Esophagus mucosa (tissue), 1 donor: ENCODE measurements around the gene GLI2. TPM values are rescaled to one million over a fixed set of nuclear protein-coding genes. Genes with fewer than 3 reads are reported as not detected.

ENCODE experiments used
- ATAC-seq: fragments of 200-7000 bp; cut with Tn5 transposase; one replicate; pipeline ENCODE4 v1.9.1; 2020
- total RNA-seq: library from RNA; stranded (reverse); gene quantifications from one replicate; pipeline ENCODE4 v1.2.4, GENCODE V29; 2023
- donor health status: DM: yes; HTN: yes; CAD: no.

The GLI2 gene
- total RNA-seq, 1 donor from 2014 or later: 0.72 TPM

- no peak for ATAC-seq
Measured at GRCh38 chr2:120715353-120715752, 20.3 kb upstream of the GLI2 start.

DNA sequence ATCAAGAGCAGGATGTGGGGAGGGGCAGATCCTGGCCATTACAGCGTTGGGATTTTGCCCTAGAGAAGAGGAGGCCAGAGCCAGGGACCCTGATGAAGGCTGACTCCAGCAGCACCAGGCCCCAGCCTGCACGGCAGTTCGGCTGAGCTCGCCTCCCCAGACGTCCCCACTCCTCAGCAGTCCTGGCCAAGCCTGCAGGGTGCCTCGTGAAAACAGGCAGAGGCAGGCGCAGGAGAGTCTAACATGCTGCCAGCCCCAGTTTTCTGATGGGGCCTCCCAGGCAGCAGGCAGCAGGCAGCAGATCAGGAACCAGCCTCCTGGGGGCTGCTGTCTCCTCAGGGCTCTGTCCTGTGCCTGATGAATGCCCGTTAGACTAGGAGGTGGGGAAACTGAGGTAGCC is 19.7 kb upstream of the GLI2 start:
- peak; percentile 57 for ATAC-seq

- no peak for ATAC-seq
Measured at GRCh38 chr2:120716641-120717585, 18.8 kb upstream of the GLI2 start.

DNA sequence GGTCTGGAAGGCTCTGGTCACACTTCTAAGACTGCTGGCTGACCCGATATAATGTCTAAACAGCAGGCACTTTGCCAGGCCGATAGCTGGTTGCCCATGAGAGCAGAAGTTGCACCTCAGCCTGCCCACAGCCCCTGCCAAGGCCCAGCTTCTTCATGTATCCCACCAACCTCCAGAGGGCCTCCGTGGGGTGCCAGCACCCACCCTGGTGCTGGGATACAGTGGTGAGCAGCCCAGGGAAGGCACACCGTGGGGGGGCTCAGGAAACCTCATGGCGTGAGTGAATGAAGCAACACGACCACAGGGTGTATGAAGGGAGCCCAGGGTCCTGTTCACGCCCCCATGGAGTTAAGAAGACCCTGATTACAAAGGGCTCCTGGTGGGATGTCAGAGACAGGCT is 16.2 kb upstream of the GLI2 start:
- ATAC-seq: no peak

GRCh38 chr2:120720231-120720630 is 15.4 kb upstream of the GLI2 start:
- no peak for ATAC-seq

DNA sequence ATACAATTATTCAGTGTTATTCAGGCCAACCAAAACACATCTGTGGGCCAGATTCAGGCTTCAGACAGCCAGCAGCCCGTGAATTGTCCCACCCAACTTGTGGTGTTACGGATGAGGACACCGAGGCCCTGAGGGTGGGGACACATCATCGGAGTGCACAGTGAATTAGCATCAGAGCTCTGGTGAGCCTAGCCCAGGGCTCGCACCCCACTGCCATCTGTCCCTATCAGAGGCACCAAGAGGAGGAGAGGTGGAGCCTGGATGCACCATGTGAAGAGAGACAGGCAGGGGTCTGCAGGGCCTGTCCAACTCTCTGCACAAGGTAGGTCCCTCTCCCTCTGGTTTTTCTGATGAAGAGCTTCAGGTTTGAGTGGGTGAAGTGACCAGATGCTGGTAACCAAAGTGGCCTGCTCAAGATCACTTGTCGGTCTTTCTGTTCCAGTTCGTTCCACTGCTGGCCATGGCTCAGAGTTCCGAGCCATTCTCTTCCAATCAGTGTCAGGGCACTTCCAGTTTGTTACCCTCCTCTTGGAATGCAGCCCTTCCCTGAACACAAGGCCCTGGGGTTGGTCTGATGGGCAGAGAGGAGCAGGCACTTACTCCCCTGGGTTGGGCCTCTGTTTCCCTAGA is 14.8 kb upstream of the GLI2 start:
- no peak for ATAC-seq

DNA sequence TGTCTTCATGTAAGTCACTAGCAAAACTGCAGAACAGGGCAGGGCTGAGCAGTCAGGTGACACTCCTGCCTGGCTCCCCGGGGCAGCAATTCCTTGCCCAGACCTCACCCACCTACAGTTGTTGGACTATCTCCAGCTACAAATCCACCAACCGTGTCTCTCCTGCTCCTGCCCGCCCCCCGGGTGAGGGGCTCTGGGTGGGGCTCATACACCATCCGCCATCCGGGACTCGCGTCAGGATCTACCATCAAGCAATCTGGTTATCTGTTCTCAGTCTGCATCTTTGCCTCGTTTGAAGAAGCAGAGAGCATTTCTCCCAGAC is 13.5 kb upstream of the GLI2 start:
- no peak for ATAC-seq

DNA sequence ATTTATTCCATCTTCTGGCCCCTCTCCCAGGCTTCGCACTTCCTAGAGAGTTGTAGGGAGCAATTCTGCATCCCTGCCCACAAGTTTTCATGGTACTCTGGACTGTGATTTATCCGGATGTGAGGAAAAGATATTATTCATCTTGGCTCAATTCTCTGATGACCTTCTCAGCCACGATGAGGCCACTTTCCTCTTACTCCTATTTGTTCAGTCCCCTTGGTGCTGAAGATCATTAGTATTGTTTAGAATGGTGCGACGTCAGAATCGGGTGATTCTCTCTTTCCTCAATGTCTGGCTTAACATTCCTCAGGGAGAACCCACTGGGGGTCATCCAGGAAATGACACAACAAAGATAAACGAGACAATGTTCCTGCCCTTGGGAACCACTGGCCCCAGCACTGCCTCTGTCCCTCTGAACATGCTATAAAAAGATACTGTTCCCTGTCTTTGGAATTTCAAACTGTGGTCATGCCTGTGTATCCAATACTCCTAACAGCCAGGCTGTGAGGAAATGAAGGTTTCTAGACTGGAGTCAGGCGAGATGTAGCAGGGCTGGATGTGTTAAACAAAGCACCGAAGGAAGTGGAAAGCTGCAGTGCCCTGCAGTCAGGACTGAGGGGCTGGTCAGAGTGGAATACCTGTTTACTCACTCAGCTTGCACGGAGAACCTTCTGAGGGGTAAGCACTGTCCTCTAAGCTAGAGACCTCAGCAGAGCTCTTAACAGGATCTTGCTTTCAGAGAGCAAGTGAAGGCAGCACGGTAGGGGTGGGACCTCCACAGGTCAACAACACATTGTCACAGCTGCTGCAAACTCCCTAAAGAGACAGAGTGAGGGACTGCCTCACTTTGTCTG is 12.9 kb upstream of the GLI2 start:
- ATAC-seq: no peak

GRCh38 chr2:120726245-120726644 is 9.4 kb upstream of the GLI2 start:
- no peak for ATAC-seq

GRCh38 chr2:120729406-120730399 is 6.0 kb upstream of the GLI2 start:
- peak; percentile 49 for ATAC-seq

DNA sequence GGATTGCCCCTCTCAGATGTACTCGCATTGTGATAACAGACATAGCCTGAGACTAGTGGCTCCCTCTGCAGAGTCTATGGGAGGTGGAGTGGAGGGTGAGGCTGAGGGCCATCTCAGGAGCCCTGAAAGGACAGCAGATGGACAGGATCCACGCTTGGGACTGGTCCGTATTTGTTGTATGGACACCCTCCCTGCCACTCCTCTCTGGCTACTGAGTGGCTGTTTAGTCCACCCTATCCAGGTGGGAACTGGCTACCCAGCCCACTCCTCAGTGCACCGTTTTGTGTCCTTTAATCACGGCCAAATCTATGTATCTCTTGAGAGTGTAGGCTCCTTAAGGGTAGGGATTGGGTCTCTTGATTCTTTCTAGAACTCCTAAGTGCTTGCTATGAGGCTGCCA is 4.5 kb upstream of the GLI2 start:
- ATAC-seq: no peak

DNA sequence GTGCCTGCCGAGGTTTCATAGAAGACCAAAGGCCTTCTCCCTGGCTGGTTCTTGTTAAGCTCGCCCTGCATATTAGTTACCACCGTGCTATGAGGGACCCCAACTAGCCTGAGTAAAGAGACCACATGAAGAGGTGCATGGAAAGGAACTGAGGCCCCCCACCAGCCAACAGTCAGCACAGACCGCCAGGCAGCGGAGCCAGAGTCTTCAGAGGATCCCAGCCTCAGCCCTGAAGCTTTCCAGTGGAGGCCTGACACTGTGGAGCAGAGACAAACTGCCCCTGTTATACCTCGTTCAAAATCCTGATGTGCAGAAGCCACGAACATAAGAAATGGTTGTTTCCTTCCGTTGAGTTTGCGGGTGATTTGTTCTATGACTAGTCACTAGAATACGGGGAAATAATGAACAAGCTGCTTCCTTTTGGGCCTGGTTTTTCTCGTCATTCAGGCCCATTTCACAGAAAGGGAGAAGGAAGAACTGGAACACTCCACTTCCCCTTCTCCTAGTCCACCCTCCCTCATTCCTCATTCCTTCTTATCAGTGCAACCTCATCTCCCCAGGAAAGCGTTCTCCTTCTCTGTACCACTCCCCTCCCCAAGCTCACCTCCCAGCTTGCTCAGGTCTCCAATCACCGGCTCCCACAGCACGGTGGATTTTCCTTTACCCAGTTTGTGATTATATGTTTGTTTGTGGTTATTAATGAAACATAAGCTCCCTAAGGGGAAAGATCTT is 3.0 kb upstream of the GLI2 start:
- no peak for ATAC-seq

DNA sequence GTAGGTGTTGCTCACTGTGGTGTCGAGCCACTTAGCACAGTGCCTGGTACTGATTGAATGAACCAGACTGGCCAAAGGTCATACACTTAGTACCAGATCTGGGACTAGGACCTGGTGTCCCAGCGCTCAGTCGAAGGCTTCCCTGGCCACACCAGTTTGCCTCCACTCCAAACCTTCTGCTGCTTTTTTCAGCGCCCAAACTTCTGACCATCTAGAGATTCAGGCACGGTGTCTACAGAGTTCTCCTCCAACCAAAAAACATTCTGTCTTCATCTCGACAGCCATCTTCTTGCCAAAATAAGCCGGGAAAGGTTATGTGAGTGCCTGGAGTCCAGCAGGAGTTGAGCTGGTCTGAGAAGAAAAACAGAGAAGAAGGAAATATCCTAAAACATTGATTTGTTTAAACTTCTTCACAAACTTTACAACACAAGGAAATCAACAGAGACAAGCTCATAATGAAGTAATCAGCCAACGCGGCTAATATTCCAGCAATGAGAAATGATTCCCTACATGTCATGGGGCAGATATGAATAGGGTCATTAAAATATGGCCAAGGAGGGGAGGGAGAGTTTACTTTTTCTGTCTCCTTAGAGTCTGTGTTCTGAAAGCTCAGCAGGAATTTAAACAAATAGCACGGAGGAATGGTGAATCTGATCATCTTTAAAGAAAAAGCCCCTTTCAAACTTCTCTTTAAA is 2.3 kb upstream of the GLI2 start:
- ATAC-seq: no peak

GRCh38 chr2:120734930-120735651 is 577 bp upstream of the GLI2 start:
- no peak for ATAC-seq

GRCh38 chr2:120736202-120736623 is 545 bp downstream of the GLI2 start:
- ATAC-seq: peak; percentile 23

GRCh38 chr2:120736624-120737339 is 1.1 kb downstream of the GLI2 start:
- ATAC-seq: peak; percentile 33

GRCh38 chr2:120737340-120738101 is 1.9 kb downstream of the GLI2 start:
- peak; percentile 78 for ATAC-seq

GRCh38 chr2:120738117-120738516 is 2.4 kb downstream of the GLI2 start:
- no peak for ATAC-seq
